Measurements from ENCODE around the gene ASPSCR1.

The ASPSCR1 gene

DNA sequence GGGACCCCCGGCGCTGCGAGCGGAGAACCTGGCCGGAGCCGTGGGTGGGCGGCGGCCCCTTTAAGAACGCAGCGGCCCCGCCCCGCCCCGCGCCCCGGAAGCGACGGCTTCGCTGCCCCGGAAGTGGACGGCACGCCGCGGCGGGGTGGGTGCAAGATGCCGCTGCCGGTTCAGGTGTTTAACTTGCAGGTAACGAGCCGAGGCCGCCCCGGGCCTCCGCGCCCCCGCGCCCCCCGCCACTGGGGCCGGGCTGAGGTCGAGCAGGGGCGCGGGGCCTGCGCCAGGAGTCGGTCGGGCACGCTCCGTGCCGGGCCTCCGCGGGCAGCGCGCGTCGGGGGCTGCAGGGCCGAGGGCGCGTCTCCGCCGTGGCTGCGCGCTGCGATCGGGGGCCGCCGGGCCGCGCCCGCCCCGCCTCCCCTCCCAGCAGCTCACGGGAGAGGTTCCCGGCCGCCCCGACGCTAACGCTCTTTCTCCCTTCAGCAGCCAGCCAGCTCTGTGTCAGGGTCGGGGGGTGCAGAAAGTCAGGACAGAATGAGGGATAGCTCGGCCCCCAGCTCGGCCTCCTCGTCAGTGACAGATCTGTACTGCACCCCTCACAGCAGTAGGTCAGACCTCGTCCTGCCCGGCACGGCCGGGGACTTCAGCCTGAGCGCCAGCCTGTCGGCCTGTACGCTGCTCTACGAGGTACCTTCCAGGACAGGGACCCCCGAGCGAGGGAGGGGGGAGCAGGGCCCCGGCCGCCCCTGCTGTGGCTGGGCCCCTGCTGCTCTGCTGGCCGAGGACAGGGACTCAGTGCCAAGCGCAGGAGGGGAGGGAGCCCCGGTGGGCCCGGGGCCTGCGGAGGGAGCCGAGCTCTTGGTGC is 74.6 kb downstream of the ASPSCR1 start, which contains the start of the genes GPS1 and RFNG:
GPS1 (plus strand) TSS at position 123 of the 862 bp plus-strand sequence; CDS start at position 157, 34 bp downstream.
RFNG (minus strand) TSS at position 36 of the 862 bp plus-strand sequence. CDS start 45 bp downstream, outside the sequence.
- peak within 1 kb of the TSS; percentile 88 for H3K4me3 ChIP-seq (ENCODE audit: low read depth, low read length)

DNA sequence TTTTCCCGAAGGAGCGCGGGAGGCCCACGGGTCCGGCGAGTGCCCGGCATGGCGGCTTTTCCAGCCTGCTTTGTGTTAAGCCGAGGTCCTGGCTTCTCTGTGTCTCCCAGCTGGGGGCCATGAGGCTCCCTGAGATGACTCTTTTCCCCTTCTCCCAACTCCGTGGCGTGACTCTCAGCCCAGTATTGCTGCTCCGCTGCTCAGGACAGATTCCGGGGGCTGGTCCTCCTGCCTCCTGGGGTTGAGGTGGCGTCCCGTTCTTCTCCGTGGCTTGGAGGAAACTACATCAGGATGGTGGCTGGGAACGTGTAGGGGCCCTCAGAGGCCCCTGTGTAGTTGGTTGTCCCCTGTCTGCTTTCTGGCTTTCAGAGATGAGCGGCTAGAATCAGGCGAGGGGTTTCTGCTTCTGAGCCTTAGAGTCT is 75.2 kb downstream of the ASPSCR1 start:
- H3K4me3 ChIP-seq (ENCODE audit: low read depth, low read length) = peak overlapping the region; percentile 88

DNA sequence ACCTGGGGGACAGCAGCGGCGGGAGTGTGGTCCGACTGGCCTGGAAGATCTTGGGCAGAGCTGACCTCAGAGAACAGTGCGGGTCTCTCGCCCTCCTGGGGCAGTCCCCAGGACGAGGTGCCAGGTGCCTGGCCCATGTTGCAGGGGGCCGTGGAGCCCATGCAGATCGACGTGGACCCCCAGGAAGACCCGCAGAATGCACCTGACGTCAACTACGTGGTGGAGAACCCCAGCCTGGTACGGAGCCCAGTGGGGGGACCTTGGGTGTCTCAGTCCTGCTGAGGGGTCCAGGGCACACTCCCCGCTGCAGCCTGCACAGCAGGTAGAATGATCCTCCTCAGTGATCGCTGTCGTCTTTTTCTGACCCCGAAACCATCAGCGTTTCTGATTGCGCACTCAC is 75.7 kb downstream of the ASPSCR1 start:
- no peak overlapping the region for H3K4me3 ChIP-seq (ENCODE audit: low read depth, low read length)

DNA sequence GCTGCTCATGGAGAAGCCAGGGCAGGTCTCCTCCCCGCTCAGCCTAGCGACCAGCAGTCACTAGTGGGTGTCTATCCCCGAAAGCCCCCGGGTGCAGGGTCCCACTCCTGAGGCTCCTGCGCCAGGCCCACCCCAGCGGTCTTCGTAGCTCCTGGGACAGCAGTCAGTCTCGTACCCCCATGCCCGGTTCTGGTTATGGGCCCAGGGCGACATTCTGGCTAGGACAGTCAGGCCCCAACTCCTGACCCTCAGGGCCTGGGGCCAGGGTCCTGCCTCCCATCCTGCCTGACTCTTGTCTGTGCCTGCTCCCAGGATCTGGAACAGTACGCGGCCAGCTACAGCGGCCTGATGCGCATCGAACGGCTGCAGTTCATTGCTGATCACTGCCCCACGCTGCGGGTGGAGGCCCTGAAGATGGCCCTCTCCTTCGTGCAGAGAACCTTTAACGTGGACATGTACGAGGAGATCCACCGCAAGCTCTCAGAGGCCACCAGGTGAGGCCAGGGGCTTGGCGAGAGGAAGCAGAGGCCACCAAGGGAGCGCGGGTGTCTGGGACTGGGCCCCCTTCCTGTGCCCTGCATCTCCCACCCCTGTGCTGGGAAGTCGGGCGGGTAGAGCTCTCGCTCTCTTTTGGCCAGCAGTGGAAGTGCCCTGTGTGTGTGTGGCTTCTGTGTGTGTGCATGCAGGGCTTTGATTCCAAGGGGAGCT is 76.3 kb downstream of the ASPSCR1 start:
- H3K4me3 ChIP-seq (ENCODE audit: low read depth, low read length) = no peak overlapping the region

DNA sequence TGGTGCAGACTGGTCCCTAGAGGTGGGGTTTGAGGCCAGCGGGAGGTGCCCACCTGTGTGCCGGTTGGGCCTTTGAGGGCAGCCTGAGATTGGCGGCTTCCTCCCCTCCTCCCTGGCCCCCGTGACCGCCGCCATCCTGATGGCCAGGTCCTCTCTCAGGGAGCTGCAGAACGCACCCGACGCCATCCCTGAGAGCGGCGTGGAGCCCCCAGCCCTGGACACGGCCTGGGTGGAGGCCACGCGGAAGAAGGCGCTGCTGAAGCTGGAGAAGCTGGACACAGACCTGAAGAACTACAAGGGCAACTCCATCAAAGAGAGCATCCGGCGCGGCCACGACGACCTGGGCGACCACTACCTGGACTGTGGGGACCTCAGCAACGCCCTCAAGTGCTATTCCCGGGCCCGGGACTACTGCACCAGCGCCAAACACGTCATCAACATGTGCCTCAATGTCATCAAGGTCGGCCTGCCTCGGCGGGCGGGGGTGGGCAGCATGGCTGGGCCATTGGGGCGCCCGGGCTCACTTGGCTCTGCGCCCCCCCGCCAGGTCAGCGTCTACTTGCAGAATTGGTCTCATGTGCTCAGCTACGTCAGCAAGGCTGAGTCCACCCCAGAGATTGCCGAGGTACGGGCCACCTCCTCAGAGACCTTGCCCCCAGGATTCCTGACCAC is 77.1 kb downstream of the ASPSCR1 start:
- no peak overlapping the region for H3K4me3 ChIP-seq (ENCODE audit: low read depth, low read length)

DNA sequence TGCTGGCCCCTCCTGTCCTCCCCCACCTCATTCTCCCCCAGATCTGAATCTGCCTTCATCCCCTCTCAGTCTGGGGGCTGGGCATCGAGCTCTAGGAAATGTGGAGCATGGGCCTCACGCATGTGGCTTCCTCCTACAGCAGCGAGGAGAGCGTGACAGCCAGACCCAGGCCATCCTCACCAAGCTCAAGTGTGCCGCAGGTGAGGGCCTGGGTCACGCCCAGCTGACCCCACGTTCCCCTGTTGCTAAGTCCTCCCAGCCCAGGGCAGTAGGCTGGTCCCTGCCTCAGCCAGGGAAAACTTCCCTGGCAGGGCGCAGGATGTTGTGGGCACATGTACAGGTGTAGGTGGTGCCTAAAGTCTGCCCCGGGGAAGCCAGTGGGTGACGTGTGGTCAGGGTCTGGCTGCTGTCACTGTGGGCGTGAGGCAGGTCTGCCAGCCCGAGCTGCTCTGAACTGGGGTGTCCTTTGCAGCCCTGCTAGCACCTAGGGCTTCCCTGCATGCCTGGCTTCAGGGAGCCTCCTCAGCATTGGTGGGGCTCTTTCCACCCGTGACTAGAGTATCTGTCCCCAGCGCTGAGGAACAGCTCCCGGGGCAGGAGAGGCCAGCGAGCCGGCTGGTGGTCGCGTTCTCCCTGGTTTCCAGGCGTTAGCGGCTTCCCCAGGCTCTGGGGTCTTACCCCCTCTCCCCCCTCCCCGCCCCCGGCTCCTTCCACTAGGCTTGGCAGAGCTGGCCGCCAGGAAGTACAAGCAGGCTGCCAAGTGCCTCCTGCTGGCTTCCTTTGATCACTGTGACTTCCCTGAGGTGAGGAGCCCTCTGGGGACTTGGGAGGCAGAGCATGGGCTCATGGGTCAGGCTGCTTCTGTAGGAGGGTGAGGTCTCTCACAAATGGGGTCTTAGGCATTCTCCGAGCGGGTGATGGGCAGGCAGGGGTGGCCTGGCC is 77.9 kb downstream of the ASPSCR1 start:
- no peak overlapping the region for H3K4me3 ChIP-seq (ENCODE audit: low read depth, low read length)

DNA sequence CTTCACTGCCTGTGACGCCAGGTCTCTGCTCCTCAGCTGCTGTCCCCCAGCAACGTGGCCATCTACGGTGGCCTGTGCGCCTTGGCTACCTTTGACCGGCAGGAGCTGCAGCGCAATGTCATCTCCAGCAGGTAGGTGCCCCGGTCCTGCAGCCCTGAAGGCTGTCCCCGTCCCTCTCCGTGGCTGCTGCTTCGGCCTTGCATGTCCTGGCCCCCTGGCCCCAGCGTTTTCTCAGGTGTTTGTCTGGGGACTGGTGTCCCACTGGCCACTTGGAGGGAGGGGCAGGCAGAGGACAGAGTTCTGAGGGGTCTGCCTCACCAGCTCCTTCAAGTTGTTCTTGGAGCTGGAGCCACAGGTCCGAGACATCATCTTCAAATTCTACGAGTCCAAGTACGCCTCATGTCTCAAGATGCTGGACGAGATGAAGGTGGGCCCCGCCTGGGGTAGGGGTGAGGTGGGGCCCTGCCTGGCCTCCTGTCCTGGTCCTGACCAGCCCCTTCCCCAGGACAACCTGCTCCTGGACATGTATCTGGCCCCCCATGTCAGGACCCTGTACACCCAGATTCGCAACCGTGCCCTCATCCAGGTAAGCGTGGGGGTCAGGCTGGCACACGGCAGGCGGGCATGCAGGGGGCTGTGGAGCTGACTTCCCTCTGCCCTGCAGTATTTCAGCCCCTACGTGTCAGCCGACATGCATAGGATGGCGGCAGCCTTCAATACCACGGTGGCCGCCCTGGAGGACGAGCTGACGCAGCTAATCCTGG is 78.7 kb downstream of the ASPSCR1 start:
- H3K4me3 ChIP-seq (ENCODE audit: low read depth, low read length) = no peak overlapping the region

DNA sequence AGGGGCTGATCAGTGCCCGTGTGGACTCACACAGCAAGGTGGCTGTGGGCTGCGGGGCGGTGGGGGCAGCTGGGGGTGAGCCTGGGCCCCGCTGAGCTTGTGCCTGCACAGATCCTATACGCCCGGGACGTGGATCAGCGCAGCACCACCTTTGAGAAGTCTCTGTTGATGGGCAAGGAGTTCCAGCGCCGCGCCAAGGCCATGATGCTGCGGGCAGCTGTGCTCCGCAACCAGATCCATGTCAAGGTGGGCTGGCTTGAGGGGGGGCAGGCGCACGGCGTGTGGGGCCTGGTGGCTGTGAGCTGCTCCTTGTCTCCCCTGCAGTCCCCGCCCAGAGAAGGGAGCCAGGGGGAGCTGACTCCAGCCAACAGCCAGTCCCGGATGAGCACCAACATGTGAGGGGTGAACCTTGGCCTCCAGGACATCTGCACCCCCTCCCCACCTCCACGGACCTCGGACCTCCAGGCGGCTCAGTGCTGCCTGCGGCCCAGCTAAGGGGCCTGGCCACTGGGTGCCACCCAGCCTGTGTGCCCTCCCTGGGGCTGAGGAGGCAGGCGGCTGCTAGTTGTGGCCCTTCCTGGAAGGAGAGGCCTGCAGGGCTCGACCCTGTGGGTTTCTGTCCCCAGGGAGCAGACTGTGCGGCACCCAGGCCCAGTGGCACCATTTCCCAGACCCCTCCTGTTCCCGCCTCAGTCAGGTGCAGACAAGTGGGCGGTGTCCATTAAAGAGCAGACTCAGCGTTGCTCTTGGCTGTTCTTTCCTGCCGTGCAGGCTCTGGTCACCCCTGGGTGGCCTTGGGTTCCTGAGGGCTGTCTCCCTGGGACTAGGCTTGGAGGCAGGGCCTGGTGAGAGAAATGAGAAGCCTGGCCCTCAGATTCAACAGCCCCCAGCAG is 79.5 kb downstream of the ASPSCR1 start:
- H3K4me3 ChIP-seq (ENCODE audit: low read depth, low read length) = no peak overlapping the region

DNA sequence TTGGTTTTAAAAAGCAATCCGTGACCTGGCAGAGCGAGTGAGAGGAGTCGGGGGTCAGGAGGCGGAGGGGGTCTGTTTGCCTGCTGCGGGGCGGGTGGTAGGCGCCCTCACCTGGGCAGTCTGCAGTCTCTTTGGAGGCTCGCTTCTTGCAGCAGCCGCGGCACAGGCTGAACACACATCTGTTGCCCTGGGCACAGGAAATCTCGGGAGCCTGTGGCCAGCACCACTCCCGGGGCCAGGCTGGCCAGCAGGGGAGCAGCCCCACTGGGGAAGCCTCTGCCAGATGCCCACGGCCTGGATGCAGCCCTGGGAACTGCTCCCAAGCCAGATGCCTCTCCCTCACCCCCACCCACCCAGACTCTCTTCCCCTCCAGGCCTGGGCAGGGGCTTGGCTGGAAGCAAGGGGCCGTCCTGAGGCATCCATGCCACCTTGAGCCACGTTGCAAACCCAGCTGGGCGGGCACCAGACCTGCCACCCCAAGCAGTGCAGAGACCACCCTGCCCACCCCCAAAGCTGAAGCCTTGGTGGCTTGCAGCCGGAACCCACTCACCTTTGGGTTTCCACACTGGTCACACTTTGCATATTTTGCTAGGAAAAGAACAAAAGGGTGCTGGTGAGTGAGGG is 80.9 kb downstream of the ASPSCR1 start:
- no peak overlapping the region for H3K4me3 ChIP-seq (ENCODE audit: low read depth, low read length)

DNA sequence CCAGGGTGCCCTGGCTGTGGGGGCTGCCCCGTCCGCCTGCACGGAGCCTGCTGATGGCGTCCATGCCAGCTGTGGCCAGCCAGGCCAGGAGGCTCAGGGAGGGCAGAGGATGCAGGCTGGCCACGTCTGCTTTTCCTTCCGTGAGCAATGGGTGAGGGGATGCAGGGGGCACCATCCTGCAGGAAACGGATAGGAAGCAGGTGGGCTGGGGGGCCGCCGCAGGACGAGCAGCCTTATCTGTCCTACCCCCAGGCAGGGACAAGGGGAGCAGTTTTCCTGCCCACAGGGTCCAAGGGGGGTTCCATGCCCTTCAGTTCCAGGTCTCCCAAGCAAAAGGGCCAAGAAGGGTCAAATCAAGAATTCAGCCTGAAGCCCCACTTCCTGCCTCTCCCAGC is 81.4 kb downstream of the ASPSCR1 start:
- no peak overlapping the region for H3K4me3 ChIP-seq (ENCODE audit: low read depth, low read length)

DNA sequence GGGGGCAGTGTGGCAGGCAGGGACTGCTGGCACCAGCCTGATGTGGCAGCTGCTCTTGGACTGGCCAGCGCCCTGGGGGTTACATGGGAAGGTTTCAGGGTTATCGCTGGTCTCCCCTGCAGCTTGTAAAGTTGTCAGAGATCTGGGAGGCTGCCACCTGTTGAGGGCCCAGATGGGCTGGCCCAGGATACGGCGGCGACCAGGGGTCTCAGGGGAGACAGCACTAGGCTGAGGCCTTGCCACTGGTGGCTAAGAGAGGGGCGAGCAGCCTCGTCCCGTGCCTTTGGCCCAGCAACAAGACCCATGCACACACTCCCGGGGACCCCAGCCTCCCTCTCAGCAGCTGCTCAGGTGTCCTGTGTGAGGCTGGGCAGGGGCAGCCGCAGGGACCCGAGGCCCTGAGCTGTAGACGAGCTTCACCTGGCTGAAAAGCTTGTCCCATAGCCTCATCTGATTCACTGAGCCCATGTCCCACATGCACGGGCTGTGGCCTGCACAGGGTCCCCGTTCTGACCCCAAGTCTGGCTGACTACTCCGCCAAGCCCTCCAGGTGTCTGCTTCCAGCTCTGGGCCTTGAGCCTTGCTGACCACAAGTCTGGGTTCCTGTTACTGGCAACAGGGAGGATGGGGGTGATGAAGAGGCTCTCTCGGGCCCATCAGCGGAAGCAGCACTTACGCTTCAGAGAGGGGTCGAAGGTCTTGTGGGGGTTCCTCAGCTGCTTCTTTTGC is 82.0 kb downstream of the ASPSCR1 start:
- H3K4me3 ChIP-seq (ENCODE audit: low read depth, low read length) = no peak overlapping the region

DNA sequence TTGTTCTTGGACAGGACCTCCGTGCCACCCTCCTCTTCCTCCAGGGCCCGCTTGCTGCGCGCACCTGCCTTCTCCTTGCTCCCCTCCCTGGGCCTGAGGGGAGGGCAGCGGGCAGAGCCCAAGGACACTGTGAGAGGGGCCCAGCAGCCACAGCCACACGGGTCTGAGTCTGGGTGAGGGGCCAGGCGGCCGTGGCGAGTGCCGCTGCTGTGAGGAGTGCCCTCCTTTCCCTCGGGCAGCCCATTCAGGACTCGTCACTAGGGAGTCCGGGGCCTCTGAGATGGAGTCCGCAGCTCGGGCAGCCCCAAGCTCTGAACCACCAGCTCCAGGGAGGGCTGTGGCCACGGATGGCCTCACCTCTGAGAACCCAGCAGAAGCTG is 82.6 kb downstream of the ASPSCR1 start:
- no peak overlapping the region for H3K4me3 ChIP-seq (ENCODE audit: low read depth, low read length)

DNA sequence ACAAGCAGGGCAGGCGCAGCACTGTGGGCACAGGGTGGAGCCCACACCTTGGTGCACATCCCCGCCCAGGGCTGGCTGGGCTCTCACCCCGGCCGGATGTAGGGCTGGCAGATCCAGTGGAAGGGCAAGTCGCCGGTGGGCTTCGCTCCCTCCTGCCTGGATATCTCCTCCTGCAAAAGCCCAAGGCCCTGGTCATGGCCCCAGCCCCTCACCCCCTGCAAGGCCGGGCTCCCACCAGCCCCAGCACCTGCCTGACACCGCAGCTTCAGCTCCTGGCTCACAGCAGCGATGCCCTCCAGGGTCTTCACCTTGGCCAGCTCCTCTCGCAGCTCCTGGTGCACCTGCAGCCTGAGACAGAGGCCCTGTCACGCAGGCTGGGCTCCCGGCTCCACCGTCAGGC is 83.2 kb downstream of the ASPSCR1 start:
- no peak overlapping the region for H3K4me3 ChIP-seq (ENCODE audit: low read depth, low read length)

DNA sequence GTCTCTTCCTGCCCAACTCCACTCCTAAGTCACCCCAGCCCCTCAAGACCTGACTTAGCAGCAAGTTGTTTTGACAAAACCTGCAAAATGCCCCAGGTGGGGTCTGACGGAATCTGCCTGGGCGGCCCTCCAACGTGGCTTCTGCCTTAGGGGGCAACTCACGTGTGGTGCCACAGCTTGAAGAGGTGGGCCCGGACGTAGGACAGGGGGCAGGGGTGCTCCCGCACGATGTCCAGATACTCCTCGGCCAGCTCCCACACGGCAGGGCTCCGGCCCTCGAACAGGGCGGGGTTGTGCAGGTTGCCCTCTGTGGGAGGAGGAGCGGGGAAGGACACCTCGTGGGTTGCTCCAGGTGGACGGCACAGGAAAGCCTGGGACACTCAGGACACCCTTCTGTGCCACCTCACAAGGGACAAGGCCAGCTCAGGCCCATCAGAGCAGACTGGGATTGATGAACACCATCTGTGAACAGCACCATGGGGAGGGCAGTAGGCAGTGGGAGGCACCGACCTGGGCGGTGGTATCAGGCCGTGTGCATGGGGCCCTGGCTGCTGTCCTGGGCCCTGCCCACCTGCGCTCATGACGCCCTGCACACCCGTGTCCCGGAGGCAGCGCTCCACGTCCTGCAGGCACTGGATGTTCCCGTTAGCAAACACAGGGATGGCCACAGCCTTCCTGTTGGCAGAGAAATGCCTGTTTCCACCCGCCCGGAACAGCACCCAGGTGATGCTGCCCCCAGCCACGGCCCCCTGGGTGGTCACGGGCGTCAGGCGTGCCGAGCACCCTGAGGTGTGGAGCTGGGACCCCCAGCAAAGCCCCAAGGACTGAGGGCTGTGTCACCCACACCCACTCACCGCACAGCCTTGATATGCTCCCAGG is 83.9 kb downstream of the ASPSCR1 start:
- H3K4me3 ChIP-seq (ENCODE audit: low read depth, low read length) = no peak overlapping the region

DNA sequence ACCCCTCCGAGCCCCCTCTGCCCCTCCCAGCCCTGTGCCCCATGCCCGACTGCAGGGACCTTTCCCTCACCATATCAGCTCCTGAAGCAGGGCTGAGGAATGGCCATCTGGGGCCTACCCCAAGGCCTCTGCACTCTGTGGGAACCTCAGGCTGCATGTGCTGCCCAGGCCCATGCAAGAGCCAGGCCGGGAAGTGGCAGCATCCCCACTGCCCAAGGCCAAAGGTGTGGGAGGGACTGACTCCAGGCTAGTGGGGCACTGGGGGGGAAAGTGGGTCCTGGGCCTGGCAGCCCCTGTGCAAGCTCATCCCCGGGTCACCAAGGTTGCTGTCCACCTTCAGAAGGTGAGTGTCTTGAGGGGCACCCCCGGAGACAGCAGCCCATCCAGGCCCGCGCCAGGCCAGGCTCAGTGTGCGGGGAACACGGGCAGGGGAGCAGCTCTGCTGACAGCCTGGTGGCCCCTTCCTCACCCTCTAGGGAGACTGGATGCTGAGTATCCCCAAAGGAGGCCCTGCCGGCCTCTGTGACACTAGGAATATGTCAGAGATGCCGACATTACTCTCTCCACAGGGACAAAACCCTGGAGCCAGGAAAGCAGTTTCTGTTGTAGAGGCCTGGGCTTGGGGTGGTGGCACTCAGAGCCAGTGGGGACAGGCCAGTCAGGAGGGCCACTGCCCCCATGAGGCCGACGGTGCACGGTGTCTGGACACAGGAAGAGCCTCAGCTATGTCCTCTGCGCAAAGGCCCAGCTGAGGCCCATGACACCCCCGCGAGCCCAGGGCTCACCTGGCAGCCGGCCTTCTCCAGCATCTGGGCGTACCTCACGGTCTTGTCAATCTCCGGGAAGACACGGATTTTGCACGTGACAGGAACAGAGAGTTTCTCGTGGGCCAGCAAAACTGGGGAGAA is 84.9 kb downstream of the ASPSCR1 start:
- no peak overlapping the region for H3K4me3 ChIP-seq (ENCODE audit: low read depth, low read length)

DNA sequence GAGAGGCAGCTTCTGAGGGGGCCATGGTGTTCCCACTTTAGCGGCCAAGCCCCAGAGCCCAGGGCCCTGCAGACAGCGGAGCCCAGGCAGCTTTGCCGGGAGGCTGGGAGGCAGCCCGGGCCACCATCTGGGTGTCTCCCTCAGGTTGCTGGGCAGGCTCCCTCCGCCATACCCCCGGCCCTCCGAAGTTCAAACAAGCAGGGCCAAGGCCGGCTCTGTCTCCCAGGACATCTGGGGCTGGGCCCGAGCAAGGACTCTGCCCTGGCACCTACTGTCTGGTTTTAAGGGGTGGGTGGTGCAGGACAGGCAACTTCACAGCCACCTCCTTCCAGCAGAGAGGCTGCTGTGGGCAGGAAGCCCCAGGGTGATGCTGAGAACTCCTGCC is 85.5 kb downstream of the ASPSCR1 start:
- H3K4me3 ChIP-seq (ENCODE audit: low read depth, low read length) = no peak overlapping the region

Measured in iPS-11a (cell line).